HG03520 (cell line): ENCODE measurements around the gene C16orf95.

ENCODE experiments used
- ATAC-seq: cut with Tn5 transposase; IDR thresholded peaks from one replicate; pipeline ENCODE4 v1.9.1; 2021; ENCODE audit warnings: mild to moderate bottlenecking, moderate library complexity; ENCODE audit not compliant: unreplicated experiment

The C16orf95 gene

GRCh38 chr16:87295661-87296531 is 21.3 kb downstream of the C16orf95 start:
- no peak for ATAC-seq

GRCh38 chr16:87295259-87295658 is 21.9 kb downstream of the C16orf95 start:
- no peak for ATAC-seq

GRCh38 chr16:87293990-87294389 is 23.2 kb downstream of the C16orf95 start:
- no peak for ATAC-seq

GRCh38 chr16:87291944-87292343 is 25.2 kb downstream of the C16orf95 start:
- no peak for ATAC-seq

- no peak for ATAC-seq
Observed at GRCh38 chr16:87288753-87289362, 28.3 kb downstream of the C16orf95 start.

GRCh38 chr16:87286839-87287626 is 30.2 kb downstream of the C16orf95 start:
- no peak for ATAC-seq

GRCh38 chr16:87284183-87284582 is 33.0 kb downstream of the C16orf95 start:
- ATAC-seq: no peak

- no peak for ATAC-seq
Observed at GRCh38 chr16:87279094-87279658, 38.0 kb downstream of the C16orf95 start.

GRCh38 chr16:87278191-87279093 is 38.8 kb downstream of the C16orf95 start:
- no peak for ATAC-seq

- ATAC-seq: no peak
Observed at GRCh38 chr16:87276924-87277323, 40.3 kb downstream of the C16orf95 start.

- no peak for ATAC-seq
Observed at GRCh38 chr16:87276091-87276701, 41.0 kb downstream of the C16orf95 start.

GRCh38 chr16:87274794-87275193 is 42.4 kb downstream of the C16orf95 start:
- ATAC-seq: no peak

GRCh38 chr16:87273471-87274030 is 43.6 kb downstream of the C16orf95 start:
- ATAC-seq: no peak

- no peak for ATAC-seq
Observed at GRCh38 chr16:87271256-87271655, 45.9 kb downstream of the C16orf95 start.

- no peak for ATAC-seq
Observed at GRCh38 chr16:87267566-87267965, 49.6 kb downstream of the C16orf95 start.

- no peak for ATAC-seq
Observed at GRCh38 chr16:87266846-87267245, 50.3 kb downstream of the C16orf95 start.

GRCh38 chr16:87265261-87265660 is 51.9 kb downstream of the C16orf95 start:
- no peak for ATAC-seq

- no peak for ATAC-seq
Observed at GRCh38 chr16:87264634-87265033, 52.6 kb downstream of the C16orf95 start.

- ATAC-seq: no peak
Observed at GRCh38 chr16:87263418-87264052, 53.7 kb downstream of the C16orf95 start.
